ENCODE results near the gene MRPS18A. TPM values are rescaled to one million over a fixed set of nuclear protein-coding genes. Genes with fewer than 3 reads are reported as not detected.
"Not testable (repeated sequence)": the region's sequence is repeated elsewhere in the genome, so short reads cannot be mapped to it uniquely, and the experiment has no call there.

The MRPS18A gene
- total RNA-seq, 1 donor from 2014 or later: 39.5 TPM

GRCh38 chr6:43703512-43704429 lies 16.2 kb upstream of the MRPS18A start:
- DNase-seq (no peak), ATAC-seq (ENCODE audit: poor library complexity) (no peak)
- intact Hi-C loops (cut with DNase I): no loop called here

GRCh38 chr6:43702534-43703440 lies 15.2 kb upstream of the MRPS18A start:
- peak; percentile 95 for DNase-seq
- peak; percentile 96 for ATAC-seq (ENCODE audit: poor library complexity)
- intact Hi-C loops (cut with DNase I): no loop called here

- intact Hi-C loops (cut with DNase I): no loop called here
- no peak for DNase-seq
- ATAC-seq (ENCODE audit: poor library complexity): no peak
These were observed 14.6 kb upstream of the MRPS18A start for GRCh38 chr6:43702171-43702533.

DNA sequence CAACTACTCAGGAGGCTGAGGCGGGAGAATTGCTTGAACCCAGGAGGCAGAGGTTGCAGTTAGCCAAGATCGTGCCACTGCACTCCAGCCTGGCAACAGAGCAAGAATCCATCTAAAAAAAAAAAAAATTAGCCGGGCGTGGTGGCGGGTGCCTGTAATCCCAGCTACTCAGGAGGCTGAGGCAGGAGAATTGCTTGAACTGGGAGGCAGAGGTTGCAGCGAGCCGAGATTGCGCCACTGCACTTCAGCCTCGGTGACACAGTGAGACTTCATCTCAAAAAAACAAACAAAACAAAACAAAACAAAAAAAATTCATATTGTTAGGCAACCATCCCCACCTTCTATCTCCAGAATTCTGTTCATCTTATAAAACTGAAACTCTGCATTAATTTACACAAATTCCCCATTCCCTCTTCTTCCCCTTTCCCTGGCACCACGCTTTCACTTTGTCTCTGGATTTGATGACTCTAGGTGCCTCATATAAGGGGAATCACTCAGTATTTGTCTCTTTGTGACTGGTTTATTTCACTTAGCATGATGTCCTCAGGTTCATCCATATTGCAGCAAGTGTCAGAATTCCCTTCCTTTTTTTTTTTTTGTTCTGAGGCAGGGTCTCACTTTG lies 13.5 kb upstream of the MRPS18A start:
- ATAC-seq (ENCODE audit: poor library complexity); intact Hi-C loops (cut with DNase I); DNase-seq: not testable (repeated sequence)

GRCh38 chr6:43699564-43700186 lies 12.1 kb upstream of the MRPS18A start:
- ATAC-seq (ENCODE audit: poor library complexity) (no peak), DNase-seq (no peak)
- intact Hi-C loops (cut with DNase I): no loop called here

DNA sequence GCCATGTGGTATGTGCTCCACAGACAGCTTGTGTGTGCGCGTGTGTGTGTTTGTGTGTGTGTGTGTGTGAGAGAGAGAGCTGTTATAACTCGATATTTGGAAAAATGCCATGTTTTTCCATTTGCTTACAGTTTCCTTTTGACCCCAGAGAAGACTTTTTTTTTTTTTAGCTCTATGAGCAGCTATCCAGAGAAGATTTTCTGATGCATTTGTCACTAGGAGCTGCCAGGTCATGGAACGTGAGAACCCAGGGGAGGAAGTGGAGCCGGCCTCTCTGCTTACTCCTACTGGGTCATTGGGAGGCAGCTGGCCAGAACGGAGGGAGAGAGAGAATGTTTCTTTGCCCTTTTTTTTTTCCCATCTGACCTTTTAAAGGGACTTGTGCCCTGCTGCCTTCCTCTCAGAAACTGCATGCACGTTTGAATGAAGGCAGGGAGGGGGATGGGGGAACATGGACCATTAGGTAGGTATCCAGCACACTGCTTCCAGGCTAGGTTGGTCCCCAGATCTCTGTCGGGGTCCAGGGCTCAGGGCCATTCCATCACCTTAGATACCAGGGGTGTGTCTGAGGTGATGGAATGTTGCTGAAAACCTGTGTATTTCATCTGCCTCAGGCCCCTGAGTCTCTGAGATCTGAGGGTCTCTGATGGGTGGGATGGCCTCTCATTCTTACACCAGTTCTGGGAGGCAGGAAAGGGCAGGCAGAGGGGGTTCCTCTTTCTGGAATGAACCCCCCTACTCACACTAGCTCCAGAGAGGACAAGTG lies 11.2 kb upstream of the MRPS18A start:
- intact Hi-C loops (cut with DNase I): no loop called here
- ATAC-seq (ENCODE audit: poor library complexity) (no peak), DNase-seq (peak; percentile 83)

GRCh38 chr6:43697421-43697820 lies 9.8 kb upstream of the MRPS18A start:
- intact Hi-C loops (cut with DNase I): no loop called here
- no peak for DNase-seq
- no peak for ATAC-seq (ENCODE audit: poor library complexity)

- intact Hi-C loops (cut with DNase I): no loop called here
- DNase-seq (no peak), ATAC-seq (ENCODE audit: poor library complexity) (no peak)
These were observed 8.3 kb upstream of the MRPS18A start for GRCh38 chr6:43695967-43696291.

GRCh38 chr6:43695215-43695966 lies 7.8 kb upstream of the MRPS18A start:
- intact Hi-C loops (cut with DNase I): no loop called here
- ATAC-seq (ENCODE audit: poor library complexity) (peak; percentile 63), DNase-seq (no peak)

GRCh38 chr6:43689421-43689820 lies 1.8 kb upstream of the MRPS18A start:
- intact Hi-C loops (cut with DNase I): no loop called here
- no peak for ATAC-seq (ENCODE audit: poor library complexity)
- no peak for DNase-seq

- ATAC-seq (ENCODE audit: poor library complexity): no peak
- DNase-seq: no peak
- intact Hi-C loops (cut with DNase I): no loop called here
These were observed 533 bp downstream of the MRPS18A start for GRCh38 chr6:43687079-43687436.

- ATAC-seq (ENCODE audit: poor library complexity) (no peak), DNase-seq (no peak)
- intact Hi-C loops (cut with DNase I): no loop called here
These were observed 3.7 kb downstream of the MRPS18A start for GRCh38 chr6:43683708-43684455.

- intact Hi-C loops (cut with DNase I): no loop called here
- ATAC-seq (ENCODE audit: poor library complexity) (no peak), DNase-seq (no peak)
These were observed 4.7 kb downstream of the MRPS18A start for GRCh38 chr6:43682724-43683429.

DNA sequence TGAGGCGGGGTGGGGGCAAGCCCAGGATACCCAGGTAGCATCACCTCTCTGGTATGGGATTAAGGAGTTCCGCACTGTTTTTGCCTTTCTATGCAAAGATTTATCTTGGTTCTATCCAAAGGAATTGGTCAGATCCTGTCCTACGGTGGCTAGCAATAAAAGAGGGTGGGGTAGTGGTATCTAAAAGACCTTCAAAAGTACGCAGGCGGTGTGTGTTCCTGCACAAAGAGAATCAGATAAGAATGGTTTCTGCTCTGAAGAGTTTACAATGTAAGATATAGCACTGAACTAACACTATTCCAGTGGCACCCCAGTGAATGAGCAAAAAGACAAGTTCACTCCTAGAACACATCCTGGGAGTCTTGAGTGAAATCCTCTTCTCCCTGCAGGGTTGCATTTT lies 6.3 kb downstream of the MRPS18A start:
- DNase-seq (no peak), ATAC-seq (ENCODE audit: poor library complexity) (no peak)
- intact Hi-C loops (cut with DNase I): no loop called here

GRCh38 chr6:43680308-43681200 lies 7.0 kb downstream of the MRPS18A start:
- no peak for DNase-seq
- intact Hi-C loops (cut with DNase I): no loop called here
- no peak for ATAC-seq (ENCODE audit: poor library complexity)

Measured in Right ventricle myocardium superior (tissue), 1 donor.